GM19372 (cell line): ENCODE data around the gene TDRD10.

Experiments used
- ATAC-seq: cut with Tn5 transposase; IDR thresholded peaks from one replicate; pipeline ENCODE4 v1.9.1; 2021; ENCODE audit warnings: mild to moderate bottlenecking, low read depth, moderate library complexity; ENCODE audit not compliant: unreplicated experiment

TDRD10 gene

GRCh38 chr1:154502066-154502743 is at the start of gene TDRD10, which contains the start of gene SHE:
Gene TDRD10 (plus strand): TSS chr1:154502219. CDS start chr1:154506904, 4,685 bp downstream.
Gene SHE (minus strand): TSS chr1:154502412. CDS start chr1:154502026, 386 bp downstream.
- ATAC-seq = no peak

- no peak for ATAC-seq
Observed at GRCh38 chr1:154453161-154453560, 48.9 kb upstream of the TDRD10 start.

DNA sequence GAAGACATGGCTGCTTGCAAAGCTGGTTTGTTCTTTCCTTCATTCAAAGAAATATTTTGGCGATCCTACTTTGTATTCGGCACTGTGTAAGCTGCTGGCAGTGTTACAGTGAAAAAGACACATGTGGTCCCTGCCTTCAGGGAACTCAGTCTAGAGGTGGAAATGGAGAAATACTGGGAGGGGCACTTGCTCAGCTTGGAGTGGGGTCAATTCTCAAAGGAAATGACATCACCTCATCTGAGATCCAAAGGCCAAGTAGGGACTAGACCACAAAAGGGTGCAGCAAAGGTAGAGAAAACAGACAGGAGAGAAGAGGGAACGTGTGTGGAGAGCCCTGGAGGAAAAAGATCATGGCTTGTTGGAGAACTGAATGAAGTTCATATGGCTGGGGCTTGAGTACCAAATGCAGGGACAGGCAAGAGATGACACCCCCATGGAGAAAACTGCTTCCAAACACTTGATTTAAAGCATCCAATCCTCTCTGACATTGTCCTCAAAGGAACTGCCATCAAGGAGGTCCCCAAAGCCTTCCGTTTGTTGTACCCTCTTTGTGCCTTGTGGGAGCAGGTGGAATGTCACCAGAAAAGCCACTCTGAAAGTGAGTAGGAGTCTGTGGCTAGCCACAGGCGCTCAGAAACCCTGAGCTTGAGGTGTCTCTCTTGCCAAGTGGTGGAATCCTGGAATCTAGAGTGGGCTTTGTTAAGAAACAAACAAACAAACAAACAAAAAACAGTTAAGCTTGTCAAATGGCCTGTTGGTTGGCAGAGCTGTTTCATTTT is 48.3 kb upstream of the TDRD10 start:
- no peak for ATAC-seq

GRCh38 chr1:154454386-154455120 is 47.5 kb upstream of the TDRD10 start:
- no peak for ATAC-seq

- ATAC-seq = no peak
Observed at GRCh38 chr1:154456631-154457030, 45.4 kb upstream of the TDRD10 start.

DNA sequence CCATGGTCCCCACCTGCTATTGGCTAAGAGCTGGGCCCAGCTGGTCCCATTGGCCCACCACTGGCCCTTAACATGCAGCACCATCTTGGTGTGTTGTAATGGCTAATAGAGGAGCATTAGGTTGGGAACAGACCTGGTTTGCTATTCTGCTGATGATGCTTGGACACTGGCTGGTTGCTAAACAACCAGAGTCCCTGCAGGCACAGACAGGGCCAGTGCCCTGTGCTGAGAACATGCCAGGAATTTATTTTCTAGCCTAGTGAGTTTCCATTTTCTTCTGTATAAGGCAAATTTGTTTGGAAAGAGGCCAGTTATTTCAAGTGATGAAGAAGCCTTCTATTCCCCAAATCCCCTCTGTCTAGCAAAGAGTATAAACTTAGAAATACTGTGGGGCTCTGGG is 42.9 kb upstream of the TDRD10 start:
- ATAC-seq = no peak

DNA sequence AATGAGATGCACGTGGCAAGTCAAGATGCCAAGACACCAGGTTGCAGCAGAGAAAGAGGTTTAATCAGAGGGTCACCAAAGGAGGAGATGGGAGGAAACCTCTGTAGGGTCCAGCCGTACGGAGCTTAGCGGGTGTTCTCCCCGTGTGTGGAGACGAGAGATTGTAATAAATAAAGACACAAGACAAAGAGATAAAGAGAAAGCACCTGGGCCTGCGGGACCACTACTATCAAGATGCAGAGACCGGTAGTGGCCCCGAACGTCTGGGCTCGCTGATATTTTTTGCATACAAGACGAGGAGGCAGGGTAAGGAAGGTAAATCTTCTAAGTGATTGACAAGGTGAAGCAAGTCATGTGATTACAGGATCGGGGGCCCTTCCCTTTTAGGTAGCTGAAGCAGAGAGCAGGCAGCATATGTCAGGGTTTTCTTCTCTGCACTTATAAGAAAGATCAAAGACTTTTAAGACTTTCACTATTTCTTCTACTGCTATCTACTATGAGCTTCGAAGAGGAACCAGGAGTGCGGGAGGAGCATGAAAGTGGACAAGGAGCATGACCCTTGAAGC is 41.2 kb upstream of the TDRD10 start:
- ATAC-seq = no peak

GRCh38 chr1:154463512-154463990 is 38.5 kb upstream of the TDRD10 start:
- no peak for ATAC-seq

- ATAC-seq = no peak
Observed at GRCh38 chr1:154465621-154466195, 36.3 kb upstream of the TDRD10 start.

GRCh38 chr1:154466206-154466605 is 35.8 kb upstream of the TDRD10 start:
- no peak for ATAC-seq

- no peak for ATAC-seq
Observed at GRCh38 chr1:154466921-154467417, 35.0 kb upstream of the TDRD10 start.

DNA sequence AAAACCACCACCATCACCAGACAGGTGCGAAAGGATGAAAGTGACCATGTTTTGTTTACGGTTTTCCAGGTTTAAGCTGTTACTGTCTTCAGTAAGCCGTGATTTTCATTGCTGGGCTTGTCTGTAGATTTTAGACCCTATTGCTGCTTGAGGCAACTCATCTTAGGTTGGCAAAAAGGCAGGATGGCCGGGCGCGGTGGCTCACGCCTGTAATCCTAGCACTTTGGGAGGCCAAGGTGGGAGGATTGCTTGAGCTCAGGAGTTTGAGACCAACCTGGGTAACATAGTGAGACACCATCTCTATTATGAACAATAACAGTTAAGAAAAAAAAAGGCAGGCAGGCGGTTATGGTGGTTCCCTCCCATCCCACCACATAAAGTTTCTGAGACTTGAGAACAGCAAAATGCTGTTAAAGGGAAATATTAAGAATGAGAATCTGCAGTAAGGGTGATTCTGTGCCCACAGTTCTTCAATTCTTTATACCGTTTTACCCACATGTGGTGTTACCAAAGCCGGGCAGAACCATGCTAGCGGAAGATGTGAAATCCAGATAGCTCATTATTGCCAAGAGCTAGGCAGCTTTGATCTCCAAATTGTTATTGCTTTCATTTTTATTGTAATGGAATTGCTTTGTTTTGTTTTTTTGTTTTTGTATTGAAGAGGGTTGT is 34.5 kb upstream of the TDRD10 start:
- no peak for ATAC-seq

- ATAC-seq = no peak
Observed at GRCh38 chr1:154468535-154469250, 33.3 kb upstream of the TDRD10 start.

- ATAC-seq = no peak
Observed at GRCh38 chr1:154469844-154470560, 32.0 kb upstream of the TDRD10 start.

- ATAC-seq = no peak
Observed at GRCh38 chr1:154471304-154471703, 30.7 kb upstream of the TDRD10 start.

DNA sequence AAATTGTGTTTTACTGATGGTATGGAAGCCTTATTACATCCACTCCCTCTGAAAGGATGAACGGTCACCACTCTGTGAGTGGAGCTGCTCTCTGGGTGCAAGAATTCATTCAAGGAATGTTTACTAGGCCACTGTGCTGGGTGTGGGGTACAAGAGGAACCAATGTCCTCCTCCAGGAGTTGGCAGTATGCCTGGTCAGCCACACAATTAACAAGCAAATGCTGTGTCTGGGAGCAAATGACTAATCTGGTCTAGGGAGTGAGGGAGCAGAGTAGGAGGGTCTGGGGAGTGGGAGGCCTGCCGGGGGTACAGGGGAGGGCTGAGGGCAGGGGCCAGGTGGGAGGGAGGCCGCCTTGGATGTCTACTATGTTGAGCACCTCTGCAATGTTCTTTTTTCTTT is 27.2 kb upstream of the TDRD10 start:
- ATAC-seq = no peak

DNA sequence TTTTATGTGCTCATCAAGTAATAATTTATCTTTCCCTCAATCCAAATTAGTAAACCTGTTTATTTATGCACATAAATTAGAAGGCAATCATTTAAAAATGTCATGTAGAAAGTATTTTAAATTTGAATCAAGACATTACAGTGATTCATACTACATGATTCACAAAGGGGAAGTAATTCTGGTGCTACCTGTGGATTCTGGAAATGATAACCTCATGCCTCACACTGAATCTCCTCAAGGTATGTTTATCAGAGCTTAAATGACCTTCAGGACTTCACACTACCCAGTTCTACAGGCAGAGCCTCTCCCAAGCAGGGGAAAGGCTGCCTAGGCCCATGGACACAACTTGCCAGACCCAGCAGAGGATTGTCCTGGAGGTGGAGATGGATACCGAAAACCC is 25.2 kb upstream of the TDRD10 start:
- ATAC-seq = no peak

- no peak for ATAC-seq
Observed at GRCh38 chr1:154478013-154478412, 24.0 kb upstream of the TDRD10 start.
